PFSK-1 (cell line): Measurements from ENCODE around the gene ATP1B2.

Source experiments
- FOXP2 ChIP-seq: optimal IDR thresholded peaks from 2 replicates; pipeline ENCODE3; 2011; ENCODE audit warnings: borderline replicate concordance, control low read depth, inconsistent platforms; ENCODE audit not compliant: insufficient read depth; ENCODE audit errors: extremely low read length, extremely low read depth
- POLR2AphosphoS5 ChIP-seq: IDR thresholded peaks from 2 replicates; pipeline ENCODE4 v1.6.1; 2012; ENCODE audit warnings: low read depth, mild to moderate bottlenecking, control low read depth, low read length, moderate library complexity
- SIN3A ChIP-seq: IDR thresholded peaks from 2 replicates; pipeline ENCODE4 v1.6.1; 2012; ENCODE audit warnings: mild to moderate bottlenecking, low read length, moderate library complexity, borderline replicate concordance; ENCODE audit not compliant: insufficient read depth
- TAF1 ChIP-seq: IDR thresholded peaks from 2 replicates; pipeline ENCODE4 v1.6.1; 2012; ENCODE audit warnings: low read length, control low read depth, borderline replicate concordance; ENCODE audit not compliant: insufficient read depth
- TF ChIP-seq, protein P1 (sequence below), 2 experiments: IDR thresholded peaks; 2 replicates each; pipeline versions ENCODE4 v1.6.1 to v1.8.0; 2011 to 2012; ENCODE audit warnings: low read depth in 2 of 2, low read length in 2 of 2, control low read depth in 1 of 2, inconsistent platforms in 1 of 2, mild to moderate bottlenecking in 1 of 2, moderate library complexity in 1 of 2; ENCODE audit not compliant: insufficient read depth in 1 of 2

ATP1B2 gene

GRCh38 chr17:7654832-7655540 is 4.3 kb downstream of the ATP1B2 start:
- no peak for TF ChIP-seq SIN3A
- TF ChIP-seq, protein P1, sequence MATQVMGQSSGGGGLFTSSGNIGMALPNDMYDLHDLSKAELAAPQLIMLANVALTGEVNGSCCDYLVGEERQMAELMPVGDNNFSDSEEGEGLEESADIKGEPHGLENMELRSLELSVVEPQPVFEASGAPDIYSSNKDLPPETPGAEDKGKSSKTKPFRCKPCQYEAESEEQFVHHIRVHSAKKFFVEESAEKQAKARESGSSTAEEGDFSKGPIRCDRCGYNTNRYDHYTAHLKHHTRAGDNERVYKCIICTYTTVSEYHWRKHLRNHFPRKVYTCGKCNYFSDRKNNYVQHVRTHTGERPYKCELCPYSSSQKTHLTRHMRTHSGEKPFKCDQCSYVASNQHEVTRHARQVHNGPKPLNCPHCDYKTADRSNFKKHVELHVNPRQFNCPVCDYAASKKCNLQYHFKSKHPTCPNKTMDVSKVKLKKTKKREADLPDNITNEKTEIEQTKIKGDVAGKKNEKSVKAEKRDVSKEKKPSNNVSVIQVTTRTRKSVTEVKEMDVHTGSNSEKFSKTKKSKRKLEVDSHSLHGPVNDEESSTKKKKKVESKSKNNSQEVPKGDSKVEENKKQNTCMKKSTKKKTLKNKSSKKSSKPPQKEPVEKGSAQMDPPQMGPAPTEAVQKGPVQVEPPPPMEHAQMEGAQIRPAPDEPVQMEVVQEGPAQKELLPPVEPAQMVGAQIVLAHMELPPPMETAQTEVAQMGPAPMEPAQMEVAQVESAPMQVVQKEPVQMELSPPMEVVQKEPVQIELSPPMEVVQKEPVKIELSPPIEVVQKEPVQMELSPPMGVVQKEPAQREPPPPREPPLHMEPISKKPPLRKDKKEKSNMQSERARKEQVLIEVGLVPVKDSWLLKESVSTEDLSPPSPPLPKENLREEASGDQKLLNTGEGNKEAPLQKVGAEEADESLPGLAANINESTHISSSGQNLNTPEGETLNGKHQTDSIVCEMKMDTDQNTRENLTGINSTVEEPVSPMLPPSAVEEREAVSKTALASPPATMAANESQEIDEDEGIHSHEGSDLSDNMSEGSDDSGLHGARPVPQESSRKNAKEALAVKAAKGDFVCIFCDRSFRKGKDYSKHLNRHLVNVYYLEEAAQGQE (IDR thresholded peaks at IDR 0.05; ENCODE audit: insufficient read depth in 1 of 2, low read depth in 2 of 2, low read length in 2 of 2) = no peak
- TF ChIP-seq TAF1 = no peak
- TF ChIP-seq FOXP2 = no peak
- TF ChIP-seq POLR2AphosphoS5 = no peak

- TF ChIP-seq SIN3A (no peak), TAF1 (no peak)
These were observed 4.8 kb downstream of the ATP1B2 start for GRCh38 chr17:7655541-7655840.

DNA sequence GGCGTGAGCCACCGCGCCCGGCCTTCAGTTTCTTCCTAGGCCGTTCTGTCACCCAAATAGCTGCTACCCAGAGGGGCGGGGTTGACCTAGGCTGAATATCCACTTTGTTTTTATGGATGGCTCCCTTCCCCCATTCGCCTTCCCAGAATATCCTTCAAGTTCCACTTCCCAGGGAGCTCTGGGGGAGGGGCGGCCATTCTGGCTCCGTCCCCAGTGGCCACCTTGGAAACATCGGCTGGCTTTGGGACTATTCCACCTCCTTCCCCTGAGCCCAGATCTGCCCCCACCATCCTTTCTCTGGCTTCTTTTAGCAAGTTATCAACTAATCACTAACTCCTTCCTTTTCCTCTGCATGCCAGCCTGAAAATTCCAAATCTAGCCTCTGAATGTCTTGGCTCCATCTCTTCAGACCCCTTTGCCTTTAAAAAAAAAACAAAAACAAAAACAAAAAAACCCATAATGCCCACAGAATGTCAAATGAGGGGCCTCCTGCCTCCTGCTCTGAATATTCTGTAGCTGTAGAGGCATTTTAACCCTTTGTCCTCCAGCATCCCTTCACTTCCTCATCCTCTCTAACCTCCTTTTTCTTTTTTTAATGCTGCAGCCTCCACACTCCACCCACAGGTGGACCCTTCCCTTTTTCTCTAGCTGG is 6.4 kb downstream of the ATP1B2 start:
- TF ChIP-seq POLR2AphosphoS5 (no peak), TAF1 (no peak), SIN3A (no peak), FOXP2 (no peak)
- TF ChIP-seq, protein P1 (IDR thresholded peaks at IDR 0.05; ENCODE audit: insufficient read depth in 1 of 2, low read depth in 2 of 2, low read length in 2 of 2) = no peak

DNA sequence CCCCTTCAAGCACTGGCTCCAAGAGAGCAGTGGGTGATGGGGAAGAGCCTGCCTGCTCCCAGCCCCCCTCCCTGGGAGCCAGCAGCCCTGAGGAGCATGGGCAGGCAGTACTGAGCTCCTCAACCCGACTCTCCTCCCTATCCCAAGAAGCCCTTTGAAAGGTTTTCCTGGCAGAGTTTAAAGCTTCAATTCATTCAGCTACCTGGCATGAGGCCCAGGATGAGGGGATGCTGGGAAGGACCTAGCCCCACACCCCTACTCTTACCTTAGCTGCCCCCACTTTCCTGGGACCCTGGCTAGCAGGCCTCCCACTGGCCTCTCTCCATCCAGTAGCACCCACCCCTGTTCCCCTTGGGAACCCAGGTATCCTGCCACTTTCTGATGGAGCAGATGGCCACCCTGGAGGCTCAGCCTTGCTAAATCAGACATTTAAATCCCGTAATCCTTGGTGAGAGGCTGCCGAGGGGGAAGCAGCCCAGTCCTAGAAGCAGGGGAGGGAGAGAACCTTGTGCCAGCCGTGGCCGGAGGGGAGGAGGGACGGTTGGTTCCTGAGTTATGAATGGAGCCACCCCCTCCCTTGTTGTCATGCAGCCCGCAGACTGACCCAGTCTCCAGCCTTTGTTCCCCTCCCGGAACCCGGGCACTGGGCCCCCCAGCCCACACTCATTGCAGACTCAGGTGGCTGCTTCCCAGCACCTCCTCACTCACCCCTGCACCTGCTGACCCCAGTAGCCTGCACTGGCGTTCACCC is 17.1 kb downstream of the ATP1B2 start:
- no peak; the same call in 1 of the 2 replicates for TF ChIP-seq POLR2AphosphoS5

DNA sequence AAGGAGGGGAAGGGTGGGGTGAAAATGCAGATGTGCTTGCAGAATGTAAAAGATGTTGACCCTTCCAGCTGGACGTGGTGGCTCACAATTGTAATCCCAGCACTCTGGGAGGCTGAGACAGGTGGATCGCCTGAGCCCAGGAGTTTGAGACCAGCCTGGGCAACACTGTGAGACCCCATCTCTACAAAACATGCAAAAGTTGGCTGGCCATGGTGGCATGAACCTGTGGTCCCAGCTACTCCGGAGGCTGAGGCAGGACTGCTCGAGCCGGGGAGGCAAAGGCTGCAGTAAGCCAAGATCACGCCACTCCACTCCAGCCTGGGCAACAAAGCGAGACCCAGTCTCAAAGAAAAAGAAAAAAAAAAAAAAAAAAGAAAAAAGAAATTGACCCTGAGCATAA is 17.8 kb downstream of the ATP1B2 start:
- TF ChIP-seq, protein P1 (IDR thresholded peaks at IDR 0.05; ENCODE audit: insufficient read depth in 1 of 2, low read depth in 2 of 2, low read length in 2 of 2) = no peak
- TF ChIP-seq FOXP2 = no peak

- no peak for TF ChIP-seq FOXP2
- TF ChIP-seq TAF1 = no peak
- TF ChIP-seq POLR2AphosphoS5 = no peak
- no peak for TF ChIP-seq SIN3A
- TF ChIP-seq, protein P1 (IDR thresholded peaks at IDR 0.05; ENCODE audit: insufficient read depth in 1 of 2, low read depth in 2 of 2, low read length in 2 of 2) = no peak
These were observed 22.5 kb downstream of the ATP1B2 start for GRCh38 chr17:7673239-7673638.
